GOT3 (cell line): Measurements from ENCODE around the gene PEF1.

Experiments used
- DNase-seq: peaks from one replicate; lab custom pipeline; 2025; ENCODE audit warnings: mixed read lengths; lab: John Stamatoyannopoulos, UW

PEF1 gene

DNA sequence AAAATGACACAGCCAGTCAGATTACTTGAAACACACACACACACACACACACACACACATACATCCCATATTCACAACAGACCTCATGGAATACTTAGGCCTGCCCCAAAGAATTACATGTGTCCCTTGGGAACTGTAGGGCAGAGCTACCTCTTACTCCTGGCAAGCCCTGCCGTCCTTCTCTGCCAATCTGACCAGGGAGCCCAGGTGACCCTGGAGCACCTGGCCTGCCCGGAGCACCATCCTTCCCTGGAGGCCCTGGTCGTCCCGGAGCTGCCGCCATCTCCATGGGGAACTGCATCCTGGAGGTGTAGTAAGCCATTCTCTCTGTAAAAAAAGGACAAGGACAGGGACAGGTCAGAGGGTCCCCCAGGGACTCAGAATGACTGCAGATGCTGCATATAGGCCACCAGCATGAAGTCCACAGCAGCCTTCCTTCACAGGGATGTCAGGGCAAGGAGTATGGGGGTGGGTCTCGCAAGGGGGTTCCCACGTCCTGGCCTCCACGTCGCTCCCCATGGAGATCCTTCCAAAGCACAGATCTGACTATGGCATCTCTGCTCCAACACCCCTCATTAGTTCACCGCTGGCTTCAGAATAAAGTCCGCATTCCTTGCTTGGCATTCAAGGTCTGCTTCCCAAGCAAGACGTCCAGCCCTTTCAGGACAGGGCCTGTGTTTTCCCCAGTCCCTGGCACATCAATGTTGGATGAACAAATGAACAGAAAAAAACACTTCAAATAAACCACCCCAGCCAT lies 9.2 kb upstream of the PEF1 start:
- no peak for DNase-seq

GRCh38 chr1:31652891-31653499 lies 8.3 kb upstream of the PEF1 start:
- no peak for DNase-seq

DNA sequence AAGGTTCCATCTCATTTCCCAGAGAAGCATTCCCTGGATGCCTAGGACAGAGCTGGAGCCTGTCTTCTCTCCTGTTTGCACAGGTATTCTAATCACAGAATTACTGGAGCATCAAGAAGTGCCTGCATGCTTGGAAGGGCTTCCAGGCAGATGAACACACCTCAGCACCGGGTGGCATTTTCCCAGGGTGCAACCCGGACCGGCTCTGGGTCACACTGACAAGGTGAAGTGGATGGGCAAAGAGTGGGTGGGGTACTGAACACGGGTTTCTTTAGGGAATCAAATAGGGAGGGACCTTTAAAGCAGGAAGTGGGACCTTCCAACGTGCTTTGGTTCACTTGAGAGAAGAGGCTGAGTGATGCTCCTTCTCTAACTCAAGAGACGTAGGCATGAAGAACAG lies 7.1 kb upstream of the PEF1 start:
- no peak for DNase-seq

GRCh38 chr1:31651089-31651420 lies 6.4 kb upstream of the PEF1 start:
- no peak for DNase-seq

- no peak for DNase-seq
These were observed 5.7 kb upstream of the PEF1 start for GRCh38 chr1:31650161-31651088.

- DNase-seq, result no peak
These were observed 4.1 kb upstream of the PEF1 start for GRCh38 chr1:31648641-31649357.

DNA sequence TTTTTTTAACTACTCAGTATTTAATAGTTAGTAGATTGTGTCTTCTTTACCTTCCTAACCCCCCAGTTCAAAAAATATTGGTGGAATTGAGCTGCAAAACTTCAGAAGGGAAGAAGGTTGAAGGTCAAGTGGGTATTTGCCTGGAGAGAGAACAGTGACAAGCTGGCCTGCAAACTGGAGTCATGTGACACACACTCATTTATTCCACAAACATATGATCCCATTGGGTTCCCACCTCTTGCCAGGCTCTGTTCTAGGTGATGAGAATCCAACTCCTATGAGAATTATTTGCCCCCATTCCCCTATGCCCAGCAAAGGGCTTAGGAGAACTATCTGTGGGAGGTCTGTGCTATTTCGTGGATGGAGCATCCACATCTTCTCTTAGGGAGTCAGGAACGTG lies 3.5 kb upstream of the PEF1 start:
- DNase-seq, result no peak

- no peak for DNase-seq
These were observed 2.4 kb upstream of the PEF1 start for GRCh38 chr1:31647106-31647505.

DNA sequence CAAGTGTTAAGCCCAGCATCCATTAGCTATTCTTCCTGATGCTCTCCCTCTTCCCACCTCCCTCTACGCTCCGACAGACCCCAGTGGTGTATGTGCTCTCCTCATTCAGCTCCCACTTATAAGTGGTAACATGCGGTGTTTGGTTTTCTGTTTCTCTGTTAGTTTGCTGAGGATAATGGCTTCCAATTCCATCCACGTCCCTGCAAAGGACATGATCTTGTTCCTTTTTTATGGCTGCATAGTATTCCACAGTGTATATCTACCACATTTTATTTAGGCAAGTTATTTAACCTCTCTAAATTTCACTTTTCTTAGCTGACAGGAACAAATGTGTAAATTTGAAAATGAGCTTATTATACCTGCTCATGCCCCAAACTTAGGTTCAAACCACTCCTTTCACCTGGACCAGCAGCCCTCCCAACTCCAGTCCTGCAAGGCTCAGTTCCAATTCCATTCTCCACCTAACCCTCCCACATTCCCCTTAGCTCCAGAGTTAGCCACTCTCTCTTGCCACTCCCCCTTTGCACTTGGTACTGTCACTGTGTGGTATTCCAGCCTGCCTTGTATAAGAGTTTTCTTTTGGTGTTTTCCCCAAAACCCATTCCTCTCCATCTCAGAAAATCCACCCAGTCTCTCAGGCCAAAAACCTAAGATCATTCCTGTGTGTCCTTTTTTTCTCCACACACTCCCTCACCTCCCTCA lies 1.7 kb upstream of the PEF1 start:
- no peak for DNase-seq

- DNase-seq, result no peak
These were observed 545 bp upstream of the PEF1 start for GRCh38 chr1:31645274-31645568.

DNA sequence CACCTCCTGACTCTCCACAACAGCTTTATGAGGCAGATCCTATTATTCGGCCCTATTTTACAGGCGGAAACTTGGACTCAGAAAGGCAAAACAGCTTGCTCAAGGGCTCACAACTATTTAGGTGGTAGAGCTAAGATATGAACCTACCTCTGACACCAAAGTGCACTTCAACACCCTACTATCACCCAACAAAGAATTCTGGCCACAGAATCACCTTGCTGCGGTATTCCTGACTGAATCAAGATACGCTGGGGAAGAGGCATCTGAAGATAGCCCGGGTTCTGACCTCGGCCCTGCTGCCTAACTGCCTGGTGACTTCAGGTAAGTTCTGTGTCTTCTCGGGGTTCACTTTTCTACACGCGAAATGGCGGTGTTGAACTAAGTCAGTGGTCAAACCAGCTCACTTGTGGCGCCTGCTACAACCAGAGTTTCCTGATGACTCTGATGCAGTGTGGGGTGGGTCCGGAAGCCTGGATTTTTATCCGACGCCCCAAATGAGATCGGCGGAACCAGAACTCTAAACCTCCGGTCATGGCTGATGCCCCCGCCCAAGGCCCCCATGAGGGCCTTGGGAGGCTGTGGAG lies 608 bp downstream of the PEF1 start:
- DNase-seq, result no peak

DNA sequence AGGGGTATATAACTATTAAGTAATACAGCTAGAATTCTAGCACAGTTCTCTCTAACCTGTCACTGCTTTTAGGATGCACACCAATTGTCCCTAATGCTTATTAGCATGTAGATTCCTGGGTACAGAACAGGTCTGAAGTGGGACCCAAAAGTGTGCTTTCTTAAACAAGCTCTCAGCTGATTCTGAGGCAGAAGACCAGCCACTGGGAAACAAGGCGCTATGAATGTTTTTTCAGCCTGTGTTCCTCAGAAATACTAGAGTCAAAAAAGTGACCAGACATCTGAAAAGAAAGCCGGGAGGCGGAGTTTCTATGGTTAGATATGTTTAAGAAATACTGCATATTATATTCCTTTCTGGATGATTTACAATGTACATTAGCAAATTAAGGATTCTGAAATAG lies 1.8 kb downstream of the PEF1 start:
- no peak for DNase-seq

- DNase-seq, result no peak
These were observed 2.3 kb downstream of the PEF1 start for GRCh38 chr1:31642366-31642765.

DNA sequence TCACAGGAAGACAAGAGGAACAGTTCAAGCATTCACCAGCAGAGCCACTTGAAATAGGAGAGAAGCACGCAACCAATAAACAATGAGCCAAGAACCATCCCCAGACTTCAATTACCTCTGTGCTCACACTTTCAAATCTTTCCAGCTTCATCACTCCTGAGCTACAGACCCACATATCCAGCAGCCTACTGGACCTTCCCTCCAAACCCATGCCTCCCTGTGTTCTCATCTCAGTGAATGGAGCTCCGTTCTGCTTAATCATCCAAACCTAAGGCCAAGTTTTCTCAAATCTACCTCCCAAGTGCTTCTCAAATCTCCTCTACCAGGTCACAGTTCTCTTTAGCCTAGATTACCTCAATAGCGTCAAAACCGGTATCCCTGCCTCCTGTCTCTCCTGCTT lies 3.7 kb downstream of the PEF1 start:
- no peak for DNase-seq

DNA sequence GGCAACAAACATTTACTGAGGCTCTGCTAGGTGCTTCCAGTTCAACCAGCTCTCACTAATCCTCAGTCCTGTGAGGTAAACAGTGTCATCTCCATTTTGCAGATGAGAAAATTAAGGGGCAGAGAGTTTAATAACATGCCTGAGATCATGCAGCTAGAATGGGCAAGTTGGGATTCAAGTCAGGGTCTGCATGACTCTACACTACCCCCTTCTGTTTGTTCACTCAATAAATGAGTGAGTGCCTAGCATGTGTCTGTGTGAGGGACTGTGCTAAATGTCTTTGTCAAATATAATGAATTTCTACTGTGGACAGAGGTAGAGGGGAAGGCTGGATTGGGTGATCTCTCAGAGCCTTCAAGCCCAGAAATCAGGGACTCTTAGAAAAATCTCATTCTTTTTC lies 4.5 kb downstream of the PEF1 start:
- DNase-seq, result no peak

DNA sequence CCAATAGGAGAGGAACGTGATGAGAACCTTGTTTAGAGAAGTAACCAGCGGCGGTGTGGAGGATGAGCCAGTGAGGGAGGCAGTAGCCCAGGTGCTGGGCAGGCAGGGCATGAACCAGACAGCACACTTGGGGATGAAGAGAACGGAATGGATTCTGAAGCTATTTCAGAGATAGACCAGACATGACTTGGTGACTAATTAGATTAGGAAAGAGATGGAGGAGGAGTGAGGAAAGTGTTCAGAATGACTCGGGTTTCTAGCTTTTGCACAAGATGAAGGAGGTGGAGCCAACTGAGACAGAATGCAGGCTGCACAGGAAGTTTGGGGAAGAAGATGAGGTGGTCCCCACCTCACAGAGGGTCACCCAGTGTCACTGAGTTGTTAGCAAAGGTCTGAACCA lies 5.1 kb downstream of the PEF1 start:
- no peak for DNase-seq

DNA sequence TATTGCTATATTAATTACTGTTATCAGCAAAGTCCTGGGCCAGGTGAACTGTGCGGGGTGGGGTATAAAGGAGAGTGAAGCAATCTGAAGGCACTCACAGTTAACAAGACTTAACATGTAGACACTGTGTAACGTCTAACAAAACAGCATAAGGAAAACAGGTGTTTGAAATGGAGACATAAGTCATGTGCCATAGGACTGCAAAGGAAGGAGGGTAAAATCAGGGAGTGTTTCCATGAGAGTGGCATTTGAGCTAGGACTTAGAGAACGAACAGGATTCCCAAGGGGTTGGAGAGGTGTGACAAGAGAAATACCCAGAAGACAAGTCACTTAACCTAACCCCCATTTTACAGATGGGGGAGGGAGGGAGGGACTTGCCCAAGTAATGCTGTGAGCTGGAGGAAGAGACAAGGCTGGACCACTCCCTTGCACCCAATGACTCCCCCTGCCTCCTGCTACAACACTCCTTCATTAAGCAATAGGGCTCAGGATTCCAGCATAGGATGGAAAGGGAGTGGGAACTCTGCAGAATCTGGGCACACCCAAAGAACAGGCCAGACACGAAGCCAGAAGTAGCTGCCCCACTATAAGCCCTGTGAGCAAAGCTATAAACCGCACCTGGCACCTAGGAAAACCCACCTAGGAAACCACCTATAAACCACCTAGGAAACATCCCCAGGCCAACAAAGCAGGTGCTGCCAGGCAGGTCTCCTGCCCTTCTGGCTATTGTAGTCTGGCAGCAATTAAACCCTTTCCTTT lies 6.6 kb downstream of the PEF1 start:
- no peak for DNase-seq

DNA sequence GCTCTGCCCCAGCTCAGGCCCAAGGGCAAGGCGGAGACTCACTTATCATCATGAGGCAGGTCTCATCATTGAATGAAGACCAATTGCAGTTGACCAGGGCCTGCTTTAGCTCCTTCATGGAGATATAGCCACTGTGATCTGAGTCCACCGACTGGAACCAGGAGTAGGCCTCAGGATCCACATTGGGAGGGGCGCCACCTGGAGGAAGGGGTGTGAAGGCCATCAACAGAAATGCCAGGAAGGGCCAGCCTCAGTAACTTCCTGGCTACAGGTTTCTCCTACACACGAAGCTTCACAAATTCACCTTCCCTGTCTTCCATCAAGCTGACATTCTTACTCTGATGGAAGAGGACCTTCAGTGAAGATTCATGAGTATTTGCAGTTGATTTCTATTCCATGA lies 11.6 kb downstream of the PEF1 start:
- DNase-seq, result no peak

DNA sequence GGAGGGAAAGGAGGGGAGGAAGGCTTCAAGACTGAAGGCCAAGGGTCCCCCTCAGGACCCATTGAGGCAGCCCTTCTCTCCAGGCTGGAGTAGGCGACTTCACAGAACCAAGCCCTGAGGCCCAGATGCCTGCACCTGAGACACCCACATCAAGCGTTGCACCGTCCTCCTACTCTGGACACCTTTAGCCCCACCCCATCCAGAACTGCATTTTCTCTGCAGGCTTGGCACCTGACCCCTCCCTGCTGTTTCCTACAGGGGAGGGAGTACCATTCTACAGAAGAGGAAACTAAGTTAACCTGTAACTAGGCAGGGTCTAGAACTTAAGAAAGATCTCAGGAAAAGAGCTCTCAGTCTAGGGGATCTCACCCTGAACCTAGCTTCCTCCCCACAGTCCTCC lies 12.0 kb downstream of the PEF1 start:
- no peak for DNase-seq

DNA sequence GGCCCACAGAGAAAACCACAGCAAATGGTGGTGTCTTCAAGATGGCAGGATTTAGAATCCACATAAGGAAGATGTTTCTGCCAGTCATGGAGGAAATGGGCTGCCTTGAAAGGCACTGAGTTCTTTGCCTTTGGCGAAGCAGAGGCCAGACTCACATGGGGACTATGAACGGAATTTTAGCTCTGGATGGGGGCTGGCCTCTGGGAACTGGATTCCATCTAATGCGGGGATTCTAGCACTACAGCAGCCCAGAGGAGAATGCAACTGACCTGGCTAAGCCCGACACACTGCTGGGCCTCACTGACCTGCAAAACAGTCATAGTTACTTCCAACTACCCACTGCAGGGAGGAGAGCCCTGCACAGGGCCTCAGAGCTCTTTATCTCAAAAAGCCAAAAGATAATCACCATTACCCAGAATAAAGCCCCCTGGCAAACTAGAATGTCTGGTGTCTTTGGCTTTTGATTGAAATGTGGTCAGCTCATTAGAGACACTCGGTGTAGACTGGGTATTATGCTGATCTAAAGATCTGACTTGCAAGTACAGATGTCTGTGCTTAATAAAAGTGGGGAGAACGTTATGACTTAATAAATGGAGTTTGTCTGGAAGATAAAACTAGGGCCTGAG lies 15.6 kb downstream of the PEF1 start:
- no peak for DNase-seq
